ENCODE measurements around the gene PGBD5.

The PGBD5 gene

GRCh38 chr1:230299191-230300006 is 126.7 kb downstream of the PGBD5 start:
- no peak for DNase-seq

DNA sequence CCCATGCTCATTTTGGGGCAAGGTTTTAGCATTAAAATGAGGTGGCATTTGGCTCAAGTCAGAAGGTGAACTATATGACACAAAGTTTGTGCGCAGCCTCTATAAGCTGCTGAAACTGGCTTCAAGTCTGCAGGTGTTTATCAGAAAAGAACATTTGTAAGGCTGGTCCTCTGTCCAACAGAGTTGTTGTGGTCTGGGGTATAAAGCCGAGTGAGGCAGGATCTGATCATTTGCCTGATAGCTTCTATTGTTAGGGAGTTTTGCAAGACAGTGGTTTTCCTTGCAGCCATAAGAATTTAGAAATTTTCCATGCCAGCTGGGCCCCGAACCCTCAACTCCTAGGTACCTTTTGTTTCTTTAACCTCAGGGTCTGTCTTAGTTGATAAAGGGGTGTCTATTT is 130.8 kb downstream of the PGBD5 start:
- no peak for DNase-seq

- DNase-seq: no peak
These were observed 132.8 kb downstream of the PGBD5 start for GRCh38 chr1:230293390-230293700.

DNA sequence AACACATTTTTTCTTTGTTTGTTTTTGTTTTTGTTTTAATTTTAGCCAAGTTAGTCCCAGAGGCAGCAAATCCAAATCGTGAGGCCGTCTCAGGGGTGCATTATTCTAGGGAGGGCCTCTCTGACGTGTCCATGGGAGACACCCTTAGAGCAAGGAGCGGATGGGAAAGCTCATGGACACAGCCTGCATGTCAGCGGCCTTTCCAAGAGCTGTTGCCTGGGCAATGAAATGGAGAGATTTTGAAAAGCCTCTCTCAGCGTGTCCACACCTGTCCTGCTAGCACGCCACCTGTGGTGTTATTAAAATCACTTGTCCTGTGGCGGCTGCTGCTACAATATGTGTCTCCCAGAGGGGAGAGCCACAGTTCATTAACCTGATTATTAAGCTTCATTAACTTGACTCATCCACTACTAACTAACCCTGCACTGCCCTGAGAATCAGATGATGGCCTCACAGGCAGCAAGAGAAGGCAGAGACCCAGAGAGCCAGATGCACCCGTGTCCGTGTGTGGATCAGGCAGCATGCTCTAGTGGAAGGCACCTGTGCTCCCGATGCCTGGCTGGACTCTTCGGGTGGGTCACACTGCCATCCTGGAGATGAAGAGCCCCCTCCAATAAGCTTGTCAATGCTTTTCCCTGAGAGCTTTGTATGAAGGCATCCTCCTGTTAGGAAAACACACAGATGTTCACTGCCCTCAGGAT is 133.3 kb downstream of the PGBD5 start:
- DNase-seq: no peak

GRCh38 chr1:230291731-230292620 is 134.2 kb downstream of the PGBD5 start:
- no peak for DNase-seq

DNA sequence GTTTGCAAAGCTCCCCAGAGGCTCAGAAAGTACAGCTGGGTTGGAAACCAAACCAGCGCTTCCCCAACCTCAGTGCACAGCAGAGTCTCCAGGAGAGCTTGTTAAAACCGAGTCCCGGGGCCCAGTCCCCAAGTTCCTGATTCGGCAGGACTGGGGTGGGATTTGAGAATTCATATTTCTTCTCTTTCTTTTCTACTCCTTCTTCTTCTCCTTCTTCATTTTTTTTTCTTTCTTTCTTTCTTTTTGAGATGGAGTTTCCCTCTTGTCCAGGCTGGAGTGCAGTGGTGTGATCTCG is 136.8 kb downstream of the PGBD5 start:
- DNase-seq: no peak

- DNase-seq: no peak
These were observed 137.3 kb downstream of the PGBD5 start for GRCh38 chr1:230288641-230289349.

DNA sequence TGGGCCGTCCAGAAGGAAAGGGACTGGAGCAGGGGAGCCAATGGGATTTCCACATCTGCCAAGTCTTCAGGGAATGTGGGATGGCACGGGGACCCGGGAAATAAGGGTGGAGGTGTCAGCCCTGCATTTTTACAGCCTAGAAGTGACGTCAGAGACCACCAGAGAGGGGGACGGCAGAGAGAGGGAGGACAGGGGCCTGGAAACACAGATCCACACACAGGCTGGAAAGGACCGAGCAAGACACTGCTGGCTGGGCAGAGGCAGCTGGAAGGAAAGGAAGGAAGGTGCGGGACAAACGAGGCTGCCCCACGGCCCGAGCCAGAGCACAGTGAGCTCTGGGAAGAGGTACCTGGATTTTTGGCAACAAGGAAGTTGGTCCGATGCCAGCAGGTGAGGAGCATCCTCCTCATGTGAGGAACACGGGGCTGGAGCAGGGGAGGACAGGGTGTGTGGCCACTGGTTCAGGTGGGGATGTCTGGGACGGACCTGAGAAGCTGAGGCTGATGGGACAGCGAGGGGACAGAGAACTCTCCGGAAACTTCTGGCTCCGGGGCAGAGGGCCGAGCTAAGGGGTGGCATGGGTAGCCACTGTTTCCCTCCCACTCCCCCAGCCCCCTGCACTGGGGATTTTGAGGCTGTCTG is 138.3 kb downstream of the PGBD5 start:
- DNase-seq: no peak

DNA sequence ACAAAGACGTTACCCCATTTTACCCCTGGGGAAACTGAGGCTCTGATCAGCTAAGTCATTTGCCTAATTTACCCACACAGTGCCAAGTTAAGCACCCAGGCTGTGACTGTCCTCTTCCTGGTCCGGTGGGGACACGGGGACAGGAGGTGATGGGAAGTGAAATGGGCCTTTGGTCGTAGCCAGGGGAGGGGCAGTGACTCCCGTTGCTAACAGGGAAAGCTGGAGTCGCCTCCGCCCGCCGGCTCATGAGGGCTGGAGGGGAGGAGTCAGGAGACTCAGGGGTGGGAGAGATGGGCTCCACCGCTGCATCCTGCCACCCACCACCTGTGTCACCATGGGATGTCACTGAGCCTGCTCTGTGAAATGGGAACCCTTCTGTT is 139.3 kb downstream of the PGBD5 start:
- DNase-seq: no peak

GRCh38 chr1:230286166-230286889 is 139.8 kb downstream of the PGBD5 start:
- no peak for DNase-seq

- no peak for DNase-seq
These were observed 140.8 kb downstream of the PGBD5 start for GRCh38 chr1:230285351-230285750.

- DNase-seq: no peak
These were observed 141.2 kb downstream of the PGBD5 start for GRCh38 chr1:230284891-230285290.

DNA sequence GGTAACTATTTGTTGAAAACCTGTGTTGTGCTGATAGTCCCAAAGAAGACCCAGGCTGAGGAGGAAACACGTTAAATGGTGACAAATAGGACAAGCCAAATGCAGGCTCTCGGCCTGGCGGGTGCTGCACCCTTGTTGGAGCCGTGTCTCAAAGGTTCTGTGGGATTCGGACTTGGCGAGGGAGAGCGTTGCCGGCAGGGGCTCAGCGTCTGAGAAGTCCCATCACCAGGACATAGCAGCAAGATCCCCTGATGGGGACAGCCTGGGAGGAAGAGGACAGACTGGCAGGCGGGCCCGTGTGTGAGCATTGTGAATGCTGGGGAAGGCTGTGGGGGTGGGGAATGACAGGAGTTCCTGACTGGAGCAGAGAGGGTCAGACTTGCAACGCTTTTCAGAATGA is 142.5 kb downstream of the PGBD5 start:
- no peak for DNase-seq

DNA sequence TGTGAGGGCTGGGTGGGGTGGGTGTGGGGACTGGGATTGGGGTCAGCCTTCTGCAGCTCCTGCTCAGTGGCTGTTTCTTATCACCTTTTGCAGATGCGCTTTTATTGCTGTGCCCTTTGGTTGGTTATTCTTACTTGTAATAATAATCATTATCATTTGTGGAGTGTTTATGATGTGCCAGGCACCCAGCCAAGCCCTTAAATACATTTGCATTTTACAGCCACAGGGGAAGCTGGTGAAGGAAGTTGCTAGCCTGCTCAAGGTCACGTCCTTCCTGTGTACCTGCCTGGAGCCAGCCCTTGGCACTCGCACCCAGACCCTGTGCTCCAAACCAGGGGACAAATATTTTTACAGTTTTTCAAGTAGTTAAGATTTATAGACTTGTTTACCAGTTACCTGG is 144.0 kb downstream of the PGBD5 start:
- DNase-seq: no peak

DNA sequence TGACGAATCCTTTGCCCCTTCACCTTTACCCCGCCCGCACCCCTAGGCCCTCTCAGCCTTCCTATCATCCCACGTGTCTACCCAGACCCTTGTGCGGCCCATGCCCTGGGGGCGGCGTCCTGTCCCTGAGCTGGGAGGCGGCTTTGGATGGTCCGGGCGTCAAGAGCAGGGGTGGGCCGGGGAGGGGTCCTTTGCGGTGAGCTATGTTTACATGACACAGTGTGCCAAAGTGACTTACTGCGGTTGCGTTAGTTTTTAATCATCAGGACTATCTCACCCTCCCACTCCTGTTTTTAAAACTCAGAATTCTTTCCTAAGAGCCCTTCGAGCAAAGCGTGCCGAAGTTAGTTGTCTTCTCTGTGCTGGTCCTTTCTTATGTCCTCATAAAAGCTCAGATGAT is 144.6 kb downstream of the PGBD5 start:
- no peak for DNase-seq

DNA sequence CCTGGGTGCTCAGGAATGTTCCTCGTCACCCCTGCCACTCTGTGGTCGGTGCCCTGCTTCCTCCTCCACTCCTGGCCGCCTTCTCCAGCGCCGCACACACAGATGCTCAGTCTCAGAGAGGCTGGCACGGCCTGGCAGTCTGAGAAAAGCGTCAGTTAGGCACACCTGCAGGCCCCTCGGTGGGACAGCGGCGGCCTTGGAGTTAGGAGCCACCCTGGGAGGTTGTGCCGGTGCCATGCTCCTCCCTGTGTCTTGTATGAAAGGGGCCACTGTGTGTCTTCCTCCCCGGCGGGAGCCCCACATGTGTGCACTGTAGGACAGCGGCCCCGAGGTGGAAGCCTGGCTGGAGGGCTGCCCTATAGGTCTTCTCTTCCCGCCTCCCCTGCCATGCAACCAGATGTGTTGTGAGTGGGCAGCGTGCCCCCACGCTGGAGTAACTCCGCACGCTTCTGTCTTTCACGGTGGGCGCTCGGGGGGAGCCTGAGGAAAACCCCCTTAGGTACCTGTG is 145.2 kb downstream of the PGBD5 start:
- no peak for DNase-seq

GRCh38 chr1:230280054-230280795 is 145.9 kb downstream of the PGBD5 start:
- no peak for DNase-seq

GRCh38 chr1:230279583-230279945 is 146.6 kb downstream of the PGBD5 start:
- no peak for DNase-seq

GRCh38 chr1:230278871-230279582 is 147.1 kb downstream of the PGBD5 start:
- no peak for DNase-seq

DNA sequence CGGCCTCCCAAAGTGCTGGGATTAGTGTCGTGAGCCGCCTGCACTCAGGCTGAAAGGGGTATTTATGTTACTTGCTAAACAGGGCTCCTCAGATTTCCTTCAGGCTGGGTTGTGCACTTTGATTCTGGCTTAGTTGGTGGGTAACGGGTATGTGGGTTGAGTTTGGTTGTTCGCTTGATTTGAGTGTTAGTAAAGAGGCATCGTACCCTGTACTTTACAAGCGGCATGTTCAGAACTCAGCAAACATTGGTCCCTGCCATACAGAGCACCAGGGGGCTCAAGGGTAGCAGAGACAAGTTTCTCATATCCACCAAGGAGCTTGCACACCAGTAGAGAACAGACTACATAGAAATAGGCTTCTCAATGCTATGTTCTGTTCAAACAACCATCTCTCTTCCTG is 147.8 kb downstream of the PGBD5 start:
- DNase-seq: no peak
